ENCODE measurements around the gene CDH2. TPM values are rescaled to one million over a fixed set of nuclear protein-coding genes. Genes with fewer than 3 reads are reported as not detected.

Gene CDH2
- total and polyA plus RNA-seq, 2 experiments from 2014 or later = 81.8 to 117 TPM

DNA sequence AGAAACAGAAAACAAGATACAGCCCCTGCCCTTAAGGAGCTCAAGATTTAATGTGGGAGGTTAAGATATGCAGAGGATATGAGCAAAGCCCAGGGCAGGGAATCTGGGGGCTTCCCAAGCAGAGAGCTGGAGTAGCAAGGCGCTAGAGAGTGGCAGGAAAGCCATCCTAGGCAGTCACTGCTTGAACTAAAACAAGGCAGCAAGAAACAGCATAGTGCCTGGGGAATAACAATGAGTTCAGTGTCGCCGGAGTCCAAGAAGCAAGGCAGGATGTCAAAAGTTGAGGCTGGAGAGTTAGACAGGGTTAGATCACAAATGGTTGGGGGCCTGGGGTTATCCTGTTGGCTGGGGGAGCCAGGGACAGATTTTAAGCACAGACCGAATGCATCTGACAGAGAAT lies 24.6 kb downstream of the CDH2 start:
- WGBS (ENCODE audit: low lambda C conversion rate, missing lambda C conversion rate) = 89% methylated on average over 4 of the region's 4 CpGs
- Histone ChIP-seq H3K9me2 (replicated peaks; ENCODE audit: insufficient read depth) (no peaks in the 10 kb centered on the region), H3K9me3 (ENCODE audit: low read depth) (no peaks in the 10 kb centered on the region), H3K27me3 (no peaks in the 10 kb centered on the region), H3K4me3 (no peak overlapping the region), H3K36me3 (replicated peaks; ENCODE audit: insufficient read depth, low read depth) (no peaks in the 10 kb centered on the region), H3K4me1 (ENCODE audit: insufficient read depth) (peaks cover 12% of the 10 kb centered on the region), H3K79me2 (peaks cover 73% of the 10 kb centered on the region), H2AFZ (no peak overlapping the region), H4K20me1 (ENCODE audit: insufficient read depth, poor library complexity, severe bottlenecking) (no peaks in the 10 kb centered on the region), H3K4me2 (no peak overlapping the region), H3K27ac (no peak overlapping the region)
- TF ChIP-seq EZH2phosphoT487 (IDR thresholded peaks at IDR 0.05; ENCODE audit: low read depth, severe bottlenecking, unreplicated experiment) = no peak
- TF ChIP-seq EZH2 (IDR thresholded peaks at IDR 0.05; ENCODE audit: borderline replicate concordance) = no peak
- TF ChIP-seq, protein P1, sequence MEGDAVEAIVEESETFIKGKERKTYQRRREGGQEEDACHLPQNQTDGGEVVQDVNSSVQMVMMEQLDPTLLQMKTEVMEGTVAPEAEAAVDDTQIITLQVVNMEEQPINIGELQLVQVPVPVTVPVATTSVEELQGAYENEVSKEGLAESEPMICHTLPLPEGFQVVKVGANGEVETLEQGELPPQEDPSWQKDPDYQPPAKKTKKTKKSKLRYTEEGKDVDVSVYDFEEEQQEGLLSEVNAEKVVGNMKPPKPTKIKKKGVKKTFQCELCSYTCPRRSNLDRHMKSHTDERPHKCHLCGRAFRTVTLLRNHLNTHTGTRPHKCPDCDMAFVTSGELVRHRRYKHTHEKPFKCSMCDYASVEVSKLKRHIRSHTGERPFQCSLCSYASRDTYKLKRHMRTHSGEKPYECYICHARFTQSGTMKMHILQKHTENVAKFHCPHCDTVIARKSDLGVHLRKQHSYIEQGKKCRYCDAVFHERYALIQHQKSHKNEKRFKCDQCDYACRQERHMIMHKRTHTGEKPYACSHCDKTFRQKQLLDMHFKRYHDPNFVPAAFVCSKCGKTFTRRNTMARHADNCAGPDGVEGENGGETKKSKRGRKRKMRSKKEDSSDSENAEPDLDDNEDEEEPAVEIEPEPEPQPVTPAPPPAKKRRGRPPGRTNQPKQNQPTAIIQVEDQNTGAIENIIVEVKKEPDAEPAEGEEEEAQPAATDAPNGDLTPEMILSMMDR (IDR thresholded peaks at IDR 0.05; ENCODE audit: poor library complexity) = no peak
- no peak for DNase-seq (ENCODE audit: low spot score)

DNA sequence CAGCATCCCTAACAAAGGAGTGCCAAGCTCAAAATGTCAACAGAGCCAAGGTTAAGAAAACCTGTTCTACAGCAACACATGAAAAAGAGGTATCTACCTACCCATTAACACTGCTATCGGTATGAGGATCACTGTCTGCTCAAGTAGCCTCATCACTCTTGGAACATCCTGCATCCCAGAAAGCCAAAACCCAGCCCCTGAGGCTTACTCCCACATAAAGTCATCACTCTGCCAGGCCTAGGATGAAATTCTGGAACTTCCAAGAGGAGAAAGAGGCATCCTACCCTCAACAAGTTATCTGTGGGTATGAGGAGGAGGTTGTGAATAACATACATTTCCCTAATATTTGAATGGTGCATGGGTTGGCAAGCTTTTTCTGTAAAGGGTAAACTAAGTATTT lies 25.5 kb downstream of the CDH2 start:
- Histone ChIP-seq H3K27me3 (no peaks in the 10 kb centered on the region), H3K27ac (no peak overlapping the region), H3K4me2 (no peak overlapping the region), H2AFZ (no peak overlapping the region), H3K4me1 (ENCODE audit: insufficient read depth) (peaks cover 12% of the 10 kb centered on the region), H3K79me2 (peaks cover 65% of the 10 kb centered on the region), H4K20me1 (ENCODE audit: insufficient read depth, poor library complexity, severe bottlenecking) (no peaks in the 10 kb centered on the region), H3K9me3 (ENCODE audit: low read depth) (no peaks in the 10 kb centered on the region), H3K4me3 (no peak overlapping the region), H3K36me3 (replicated peaks; ENCODE audit: insufficient read depth, low read depth) (no peaks in the 10 kb centered on the region), H3K9me2 (replicated peaks; ENCODE audit: insufficient read depth) (no peaks in the 10 kb centered on the region)
- WGBS (ENCODE audit: low lambda C conversion rate, missing lambda C conversion rate) = 68% methylated on average over 1 of the region's 1 CpG
- TF ChIP-seq EZH2phosphoT487 (IDR thresholded peaks at IDR 0.05; ENCODE audit: low read depth, severe bottlenecking, unreplicated experiment) (no peak), EZH2 (IDR thresholded peaks at IDR 0.05; ENCODE audit: borderline replicate concordance) (no peak)
- TF ChIP-seq, protein P1 (IDR thresholded peaks at IDR 0.05; ENCODE audit: poor library complexity) = no peak
- no peak for DNase-seq (ENCODE audit: low spot score)

DNA sequence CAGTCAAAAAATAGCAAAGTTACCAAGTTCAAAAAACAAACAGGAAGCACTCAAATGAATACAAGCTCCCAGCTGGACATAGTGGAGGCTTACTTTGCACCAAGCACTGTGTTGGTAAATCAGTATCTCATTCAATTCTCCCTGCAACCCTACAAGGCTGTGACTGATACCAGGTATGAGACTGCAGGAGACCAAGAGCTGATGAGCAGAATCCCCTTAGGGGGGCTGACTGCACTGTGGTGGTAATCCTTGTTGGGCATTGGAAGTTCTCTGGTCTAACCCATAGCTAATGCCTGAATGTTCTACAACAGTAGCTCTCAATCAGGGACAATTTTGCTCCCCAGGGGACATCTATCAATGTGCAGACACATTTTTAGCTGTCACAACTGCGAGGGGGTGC lies 26.0 kb downstream of the CDH2 start:
- Histone ChIP-seq H3K9me3 (ENCODE audit: low read depth) (no peaks in the 10 kb centered on the region), H3K27me3 (no peaks in the 10 kb centered on the region), H3K79me2 (peaks cover 66% of the 10 kb centered on the region), H3K9me2 (replicated peaks; ENCODE audit: insufficient read depth) (no peaks in the 10 kb centered on the region), H4K20me1 (ENCODE audit: insufficient read depth, poor library complexity, severe bottlenecking) (no peaks in the 10 kb centered on the region), H3K27ac (no peak overlapping the region), H3K4me1 (ENCODE audit: insufficient read depth) (peaks cover 12% of the 10 kb centered on the region), H2AFZ (no peak overlapping the region), H3K36me3 (replicated peaks; ENCODE audit: insufficient read depth, low read depth) (no peaks in the 10 kb centered on the region), H3K4me3 (no peak overlapping the region), H3K4me2 (no peak overlapping the region)
- no peak for TF ChIP-seq EZH2phosphoT487 (IDR thresholded peaks at IDR 0.05; ENCODE audit: low read depth, severe bottlenecking, unreplicated experiment)
- TF ChIP-seq, protein P1 (IDR thresholded peaks at IDR 0.05; ENCODE audit: poor library complexity) = no peak
- TF ChIP-seq EZH2 (IDR thresholded peaks at IDR 0.05; ENCODE audit: borderline replicate concordance) = no peak
- 91% methylated on average over 1 of the region's 1 CpG for WGBS (ENCODE audit: low lambda C conversion rate, missing lambda C conversion rate)
- no peak for DNase-seq (ENCODE audit: low spot score)
